ENCODE measurements around the gene MAT2A. TPM values are rescaled to one million over a fixed set of nuclear protein-coding genes. Genes with fewer than 3 reads are reported as not detected.

The MAT2A gene
- total RNA-seq, 1 donor from 2014 or later: 183 TPM

GRCh38 chr2:85537600-85538506, 1.1 kb upstream of the MAT2A start:
- peaks cover 27% of the 10 kb centered on the region for H3K36me3 Mint-ChIP-seq (ENCODE audit: unreplicated experiment)
- H3K27ac Mint-ChIP-seq (ENCODE audit: unreplicated experiment): peak overlapping the region; percentile 99
- DNase-seq (ENCODE audit: extremely low spot score, unreplicated experiment): no peak
- no peak for TF ChIP-seq CTCF (IDR thresholded peaks at IDR 0.05)
- H3K27me3 Mint-ChIP-seq (ENCODE audit: unreplicated experiment): no peaks in the 10 kb centered on the region
- H3K9me3 Mint-ChIP-seq (ENCODE audit: unreplicated experiment): no peaks in the 10 kb centered on the region
- peak overlapping the region; percentile 89 for H3K4me3 Mint-ChIP-seq (ENCODE audit: unreplicated experiment)
- H3K4me1 Mint-ChIP-seq (ENCODE audit: unreplicated experiment): peaks cover 45% of the 10 kb centered on the region

DNA sequence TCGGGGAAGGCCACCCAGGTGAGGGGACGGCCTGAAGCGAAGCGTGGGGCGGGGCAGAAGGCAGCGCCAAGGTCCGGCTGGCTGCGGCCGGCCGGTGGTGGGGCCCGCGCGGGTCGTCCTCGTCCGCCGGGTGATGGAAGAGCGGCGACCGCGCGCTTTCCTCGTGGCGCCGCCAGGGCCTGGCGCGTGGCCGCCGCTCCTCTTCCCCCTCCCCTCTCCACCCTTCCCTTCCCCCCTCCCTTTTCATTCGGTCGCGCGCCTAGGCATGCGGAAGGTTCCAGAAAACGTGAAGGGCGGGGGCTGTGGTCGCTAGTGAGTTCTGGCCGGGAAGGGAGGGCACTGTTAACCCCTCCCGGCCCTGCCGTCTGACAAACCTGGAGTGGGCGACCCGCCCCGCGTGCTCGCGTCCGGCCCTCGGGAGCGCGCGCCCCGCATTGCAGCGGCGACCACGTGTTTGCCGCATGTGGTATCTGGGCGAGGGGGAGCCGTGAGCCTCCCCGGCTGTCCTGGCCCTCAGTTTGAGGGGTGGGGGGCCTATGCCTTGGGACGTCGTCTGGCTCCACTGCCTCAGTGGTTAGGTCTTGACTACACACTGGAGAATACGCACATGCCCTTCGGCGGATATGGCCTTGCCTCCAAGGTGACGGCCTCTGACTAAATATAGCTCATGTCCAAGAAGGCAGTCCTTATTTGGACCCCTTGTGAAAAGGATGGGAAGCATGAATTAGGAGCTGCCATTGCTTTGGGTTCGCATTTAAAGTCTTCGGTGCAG, 579 bp downstream of the MAT2A start:
- Mint-ChIP-seq H3K36me3 (ENCODE audit: unreplicated experiment) (peaks cover 42% of the 10 kb centered on the region), H3K4me1 (ENCODE audit: unreplicated experiment) (peaks cover 54% of the 10 kb centered on the region), H3K9me3 (ENCODE audit: unreplicated experiment) (no peaks in the 10 kb centered on the region), H3K27ac (ENCODE audit: unreplicated experiment) (peak overlapping the region; percentile 99), H3K27me3 (ENCODE audit: unreplicated experiment) (no peaks in the 10 kb centered on the region), H3K4me3 (ENCODE audit: unreplicated experiment) (peak overlapping the region; percentile 89)
- DNase-seq (ENCODE audit: extremely low spot score, unreplicated experiment): peak; percentile 86
- TF ChIP-seq CTCF (IDR thresholded peaks at IDR 0.05): no peak

DNA sequence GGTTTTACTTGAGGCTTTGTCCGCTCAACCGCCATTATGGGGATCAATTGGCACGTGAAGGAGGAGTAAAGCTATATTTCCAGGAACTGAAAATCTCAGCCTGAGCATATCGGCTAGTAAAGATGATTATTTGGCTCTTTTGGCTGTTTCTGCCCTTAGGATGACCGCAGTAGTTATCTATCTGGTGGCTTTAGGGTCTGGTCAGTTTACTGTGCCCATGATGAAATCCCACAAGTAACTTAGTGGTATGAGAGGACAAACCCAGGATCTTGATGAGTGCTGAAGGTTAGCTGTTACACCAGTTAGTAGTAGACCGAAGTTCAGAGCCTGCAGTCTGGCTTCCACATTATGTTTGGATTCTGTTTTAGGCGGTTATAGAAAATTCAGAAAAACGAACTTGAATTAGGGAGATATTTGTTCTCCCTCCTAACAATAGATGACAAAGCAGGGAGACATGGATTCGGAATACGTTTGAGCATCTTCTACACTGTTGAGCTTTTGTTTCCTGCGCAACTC, 1.2 kb downstream of the MAT2A start:
- H3K4me1 Mint-ChIP-seq (ENCODE audit: unreplicated experiment): peaks cover 54% of the 10 kb centered on the region
- H3K4me3 Mint-ChIP-seq (ENCODE audit: unreplicated experiment): peak overlapping the region; percentile 89
- peak overlapping the region; percentile 84 for H3K27ac Mint-ChIP-seq (ENCODE audit: unreplicated experiment)
- no peak for TF ChIP-seq CTCF (IDR thresholded peaks at IDR 0.05)
- peaks cover 42% of the 10 kb centered on the region for H3K36me3 Mint-ChIP-seq (ENCODE audit: unreplicated experiment)
- no peak for DNase-seq (ENCODE audit: extremely low spot score, unreplicated experiment)
- H3K9me3 Mint-ChIP-seq (ENCODE audit: unreplicated experiment): no peaks in the 10 kb centered on the region
- no peaks in the 10 kb centered on the region for H3K27me3 Mint-ChIP-seq (ENCODE audit: unreplicated experiment)

GRCh38 chr2:85541262-85541661, 2.3 kb downstream of the MAT2A start:
- TF ChIP-seq CTCF (IDR thresholded peaks at IDR 0.05): no peak
- H3K36me3 Mint-ChIP-seq (ENCODE audit: unreplicated experiment): peaks cover 41% of the 10 kb centered on the region
- H3K4me1 Mint-ChIP-seq (ENCODE audit: unreplicated experiment): peaks cover 53% of the 10 kb centered on the region
- H3K9me3 Mint-ChIP-seq (ENCODE audit: unreplicated experiment): no peaks in the 10 kb centered on the region
- H3K27me3 Mint-ChIP-seq (ENCODE audit: unreplicated experiment): no peaks in the 10 kb centered on the region
- DNase-seq (ENCODE audit: extremely low spot score, unreplicated experiment): no peak
- peak overlapping the region; percentile 89 for H3K4me3 Mint-ChIP-seq (ENCODE audit: unreplicated experiment)
- H3K27ac Mint-ChIP-seq (ENCODE audit: unreplicated experiment): no peak overlapping the region
